Spleen (tissue), 11 donors: Measurements from ENCODE around the gene CPSF3. TPM values are rescaled to one million over a fixed set of nuclear protein-coding genes. Genes with fewer than 3 reads are reported as not detected.

Source experiments
- DNase-seq: peaks from one replicate; pipeline ENCODE4 v3.0.0-alpha.2; 2020
- H3K27ac ChIP-seq, 8 donors: fragments of 200-600 bp; sonication (generic) in 7 of 8; 1 replicate in 4 of 8; 2 replicates in 4 of 8; pipeline versions ENCODE4 v1.5.0 to v1.8.0; 2016 to 2021; ENCODE audit warnings: inconsistent platforms in 4 of 8, mild to moderate bottlenecking in 4 of 8, moderate library complexity in 1 of 8
- H3K27me3 ChIP-seq, 7 donors: fragments of 200-600 bp; sonication (generic) in 6 of 7; replicated peaks in 1 of 7; 1 replicate in 4 of 7; 2 replicates in 3 of 7; pipeline versions ENCODE4 v1.5.0 to v1.8.0; 2016 to 2021; ENCODE audit warnings: inconsistent platforms in 3 of 7, mild to moderate bottlenecking in 1 of 7
- H3K36me3 ChIP-seq, 6 donors: fragments of 200-600 bp; sonication (generic) in 5 of 6; 1 replicate in 4 of 6; 2 replicates in 2 of 6; pipeline versions ENCODE4 v1.5.0 to v1.8.0; 2016 to 2021; ENCODE audit warnings: inconsistent platforms in 2 of 6
- H3K4me1 ChIP-seq, 6 donors: fragments of 200-600 bp; sonication (generic) in 5 of 6; 1 replicate in 3 of 6; 2 replicates in 3 of 6; pipeline versions ENCODE4 v1.5.0 to v1.8.0; 2016 to 2021; ENCODE audit warnings: inconsistent platforms in 3 of 6
- H3K4me3 ChIP-seq, 8 donors: fragments of 200-600 bp; sonication (generic) in 7 of 8; 1 replicate in 4 of 8; 2 replicates in 4 of 8; pipeline versions ENCODE4 v1.5.0 to v1.8.0; 2016 to 2021; ENCODE audit warnings: inconsistent platforms in 4 of 8, mild to moderate bottlenecking in 4 of 8, moderate library complexity in 2 of 8
- H3K9me3 ChIP-seq, 8 donors: fragments of 200-600 bp; sonication (generic) in 7 of 8; 1 replicate in 4 of 8; 2 replicates in 4 of 8; pipeline versions ENCODE4 v1.5.0 to v1.8.0; 2016 to 2021; ENCODE audit warnings: inconsistent platforms in 4 of 8
- POLR2A ChIP-seq, 3 donors: fragments of 450-650 bp; IDR thresholded peaks; one replicate each; pipeline ENCODE4 v1.5.1; 2017; ENCODE audit warnings: antibody characterized with exemption in 3 of 3, mild to moderate bottlenecking in 1 of 3
- POLR2AphosphoS5 ChIP-seq, 3 donors: sonication (generic); formaldehyde crosslinking; IDR thresholded peaks; one replicate each; pipeline ENCODE4 v1.5.1; 2017; ENCODE audit warnings: antibody characterized with exemption in 3 of 3
- WGBS, 5 donors: extraction: QIAGEN DNeasy Blood & Tissue Kit in 3 of 5; methylation state at CpG; one replicate each; pipeline versions ENCODE4 v1.1.5 to v1.1.7; 2013 to 2018; 5-methylcytosine and 5-hydroxymethylcytosine counted together
- intact Hi-C: fragments of 100-400 bp; cut with DNase I; formaldehyde crosslinking; loops from one replicate; pipeline ENCODE4 v1.15.0; 2023; ENCODE audit warnings: low total_unique reads
- polyA plus RNA-seq, 3 donors: library from polyadenylated mRNA; stranded (reverse); fragments of 200-250 nt; gene quantifications; one replicate each; pipeline ENCODE4 v1.2.1, GENCODE V29; 2013
- total RNA-seq, 7 donors: library from RNA; depleted of rRNA in 3 of 7; stranded (reverse); fragments of >200 nt in 3 of 7; fragmentation: NEBNext Ultra II Directional in 4 of 7; extraction: Animal tissue kit (Norgen Biotek cat#: 25700) in 4 of 7; gene quantifications; one replicate each; pipeline versions ENCODE4 v1.1.0 to v1.2.1, GENCODE V29; 2016 to 2021
- TF ChIP-seq, protein P1 (sequence below), 11 experiments: fragments of 200-600 bp in 7 of 11; fragments of 450-650 bp in 4 of 11; sonication (generic) in 4 of 11; IDR thresholded peaks in 8 of 11; conservative IDR thresholded peaks in 3 of 11; 1 replicate in 7 of 11; 2 replicates in 4 of 11; pipeline versions ENCODE4 v1.4.0 to v1.8.0; 2016 to 2021; ENCODE audit warnings: antibody characterized with exemption in 11 of 11, inconsistent platforms in 4 of 11, mild to moderate bottlenecking in 1 of 11
- donor health status: healthy with polysubstance abuse.
- donor health status: DM: no; HTN: no; CAD: no; lungs with moderate emphysema.
- donor health status: DM: no; HTN: no; CAD: no.
- donor health status: Bipolar disorder and iron deficiency.
- donor health status: healthy.
- donor health status: DM: no; HTN: no; CAD: no.
- donor health status: DM: yes; HTN: yes; CAD: no.

CPSF3 gene
- total and polyA plus RNA-seq, 10 donors: 18.9 to 35.8 (median 27.5) TPM

GRCh38 chr2:9443526-9443925 lies 20.1 kb downstream of the CPSF3 start:
- no peak for TF ChIP-seq POLR2AphosphoS5 (IDR thresholded peaks at IDR 0.05)
- TF ChIP-seq, protein P1, sequence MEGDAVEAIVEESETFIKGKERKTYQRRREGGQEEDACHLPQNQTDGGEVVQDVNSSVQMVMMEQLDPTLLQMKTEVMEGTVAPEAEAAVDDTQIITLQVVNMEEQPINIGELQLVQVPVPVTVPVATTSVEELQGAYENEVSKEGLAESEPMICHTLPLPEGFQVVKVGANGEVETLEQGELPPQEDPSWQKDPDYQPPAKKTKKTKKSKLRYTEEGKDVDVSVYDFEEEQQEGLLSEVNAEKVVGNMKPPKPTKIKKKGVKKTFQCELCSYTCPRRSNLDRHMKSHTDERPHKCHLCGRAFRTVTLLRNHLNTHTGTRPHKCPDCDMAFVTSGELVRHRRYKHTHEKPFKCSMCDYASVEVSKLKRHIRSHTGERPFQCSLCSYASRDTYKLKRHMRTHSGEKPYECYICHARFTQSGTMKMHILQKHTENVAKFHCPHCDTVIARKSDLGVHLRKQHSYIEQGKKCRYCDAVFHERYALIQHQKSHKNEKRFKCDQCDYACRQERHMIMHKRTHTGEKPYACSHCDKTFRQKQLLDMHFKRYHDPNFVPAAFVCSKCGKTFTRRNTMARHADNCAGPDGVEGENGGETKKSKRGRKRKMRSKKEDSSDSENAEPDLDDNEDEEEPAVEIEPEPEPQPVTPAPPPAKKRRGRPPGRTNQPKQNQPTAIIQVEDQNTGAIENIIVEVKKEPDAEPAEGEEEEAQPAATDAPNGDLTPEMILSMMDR (IDR thresholded peaks at IDR 0.05 in 8 of 11, conservative IDR thresholded peaks at IDR 0.05 in 3 of 11): no peak
- TF ChIP-seq POLR2A (IDR thresholded peaks at IDR 0.05): no peak
- Histone ChIP-seq H3K4me1 (no peaks in the 10 kb centered on the region), H3K27ac (no peak overlapping the region), H3K27me3 (no peaks in the 10 kb centered on the region), H3K36me3 (peaks cover 0 to 99% (median 77%) of the 10 kb centered on the region in 6 donors), H3K9me3 (no peaks in the 10 kb centered on the region), H3K4me3 (no peak overlapping the region)
- intact Hi-C loops: no loop called here
- no peak for DNase-seq
- 84 to 92% (median 90%) methylated on average over 5 of the region's 5 CpGs for WGBS, 5 donors

DNA sequence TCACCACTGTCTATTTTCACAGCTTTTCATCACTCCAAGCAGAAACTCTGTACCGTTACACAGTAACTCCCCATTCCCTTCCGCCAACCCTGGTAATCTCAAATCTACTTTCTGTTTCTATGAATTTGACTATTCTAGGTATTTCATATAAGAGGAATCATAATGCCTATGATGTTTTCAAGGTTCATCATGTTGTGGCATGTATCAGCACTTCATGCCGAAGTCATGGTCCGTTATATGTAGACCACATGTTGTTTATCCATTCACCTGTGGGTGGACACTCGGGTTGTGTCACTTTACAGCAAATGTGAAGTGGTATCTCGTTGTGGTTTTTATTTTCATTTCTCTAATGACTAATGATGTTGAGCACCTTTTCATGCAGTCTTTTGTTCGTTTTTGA lies 21.6 kb downstream of the CPSF3 start:
- 80 to 89% (median 84%) methylated on average over 7 of the region's 7 CpGs for WGBS, 5 donors
- H3K9me3 ChIP-seq: no peaks in the 10 kb centered on the region
- H3K4me1 ChIP-seq: no peaks in the 10 kb centered on the region
- TF ChIP-seq, protein P1 (IDR thresholded peaks at IDR 0.05 in 8 of 11, conservative IDR thresholded peaks at IDR 0.05 in 3 of 11): no peak
- TF ChIP-seq POLR2AphosphoS5 (IDR thresholded peaks at IDR 0.05) (no peak), POLR2A (IDR thresholded peaks at IDR 0.05) (no peak)
- H3K36me3 ChIP-seq: peaks cover 0 to 99% (median 77%) of the 10 kb centered on the region in 6 donors
- no peak for DNase-seq
- intact Hi-C loops: no loop called here
- H3K27ac ChIP-seq: no peak overlapping the region
- H3K27me3 ChIP-seq: no peaks in the 10 kb centered on the region
- no peak overlapping the region for H3K4me3 ChIP-seq

DNA sequence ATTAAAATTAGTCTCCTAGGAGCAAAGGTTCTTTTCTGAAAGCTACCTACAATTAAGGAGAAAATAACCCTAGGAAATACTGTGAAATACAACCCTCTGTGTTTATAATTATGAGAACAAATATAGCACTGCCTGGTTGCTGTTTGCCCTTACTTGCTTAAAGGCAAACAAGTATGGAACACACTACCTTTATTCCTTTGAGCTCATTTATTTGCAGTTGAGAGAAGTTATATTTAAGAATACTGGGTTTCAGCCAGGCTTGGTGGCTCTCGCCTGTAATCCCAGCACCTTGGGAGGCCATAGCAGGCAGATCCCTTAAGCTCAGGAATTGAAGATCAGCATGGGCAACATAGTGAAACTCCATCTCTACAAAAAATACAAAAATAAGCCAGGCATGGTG lies 27.8 kb downstream of the CPSF3 start:
- Histone ChIP-seq H3K9me3 (no peaks in the 10 kb centered on the region), H3K27ac (no peak overlapping the region), H3K27me3 (no peaks in the 10 kb centered on the region), H3K36me3 (peaks cover 0 to 99% (median 57%) of the 10 kb centered on the region in 6 donors), H3K4me1 (no peaks in the 10 kb centered on the region), H3K4me3 (no peak overlapping the region)
- TF ChIP-seq POLR2AphosphoS5 (IDR thresholded peaks at IDR 0.05): no peak
- no peak for TF ChIP-seq POLR2A (IDR thresholded peaks at IDR 0.05)
- WGBS, 5 donors: 92 to 100% (median 97%) methylated on average over 1 of the region's 1 CpG
- intact Hi-C loops: no loop called here
- no peak for DNase-seq

GRCh38 chr2:9460441-9461017 lies 37.1 kb downstream of the CPSF3 start:
- intact Hi-C loops: no loop called here
- H3K27me3 ChIP-seq: no peaks in the 10 kb centered on the region
- H3K27ac ChIP-seq: no peak overlapping the region
- H3K4me3 ChIP-seq: no peak overlapping the region
- H3K9me3 ChIP-seq: no peaks in the 10 kb centered on the region
- DNase-seq: no peak
- H3K36me3 ChIP-seq: peaks cover 0 to 98% (median 35%) of the 10 kb centered on the region in 6 donors
- TF ChIP-seq POLR2AphosphoS5 (IDR thresholded peaks at IDR 0.05) (no peak), POLR2A (IDR thresholded peaks at IDR 0.05) (no peak)
- TF ChIP-seq, protein P1 (IDR thresholded peaks at IDR 0.05 in 8 of 11, conservative IDR thresholded peaks at IDR 0.05 in 3 of 11): no peak
- H3K4me1 ChIP-seq: peaks cover 0 to 9% (median 0%) of the 10 kb centered on the region in 6 donors
- WGBS, 5 donors: 96 to 99% (median 98%) methylated on average over 3 of the region's 3 CpGs
